HG02571 (cell line): ENCODE data around the gene POMT1.
"Not testable (repeated sequence)": the region's sequence is repeated elsewhere in the genome, so short reads cannot be mapped to it uniquely, and the experiment has no call there.

Experiments used
- ATAC-seq: cut with Tn5 transposase; IDR thresholded peaks from one replicate; pipeline ENCODE4 v1.9.1; 2021; ENCODE audit warnings: mild to moderate bottlenecking, moderate library complexity; ENCODE audit not compliant: unreplicated experiment

The POMT1 gene

GRCh38 chr9:131492070-131492469 is 10.6 kb upstream of the POMT1 start:
- no peak for ATAC-seq

- ATAC-seq, result no peak
Observed at GRCh38 chr9:131494296-131494870, 8.3 kb upstream of the POMT1 start.

- no peak for ATAC-seq
Observed at GRCh38 chr9:131495785-131496184, 6.9 kb upstream of the POMT1 start.

- no peak for ATAC-seq
Observed at GRCh38 chr9:131496844-131497405, 5.8 kb upstream of the POMT1 start.

GRCh38 chr9:131499254-131499767 is 3.4 kb upstream of the POMT1 start:
- ATAC-seq, result no peak

GRCh38 chr9:131500377-131500776 is 2.3 kb upstream of the POMT1 start:
- ATAC-seq, result no peak

- ATAC-seq, result no peak
Observed at GRCh38 chr9:131500939-131501541, 1.7 kb upstream of the POMT1 start.

GRCh38 chr9:131503626-131504465 is 1.1 kb downstream of the POMT1 start:
- ATAC-seq, result no peak

- ATAC-seq, result no peak
Observed at GRCh38 chr9:131505012-131505411, 2.3 kb downstream of the POMT1 start.

GRCh38 chr9:131511416-131511815 is 8.7 kb downstream of the POMT1 start:
- no peak for ATAC-seq

- ATAC-seq, result no peak
Observed at GRCh38 chr9:131511880-131512279, 9.2 kb downstream of the POMT1 start.

GRCh38 chr9:131513177-131513576 is 10.5 kb downstream of the POMT1 start:
- ATAC-seq, result no peak

GRCh38 chr9:131515559-131516031 is 12.9 kb downstream of the POMT1 start:
- not testable (repeated sequence) for ATAC-seq

GRCh38 chr9:131516100-131516499 is 13.4 kb downstream of the POMT1 start:
- ATAC-seq, result no peak

- ATAC-seq, result no peak
Observed at GRCh38 chr9:131516930-131517329, 14.2 kb downstream of the POMT1 start.

GRCh38 chr9:131517761-131518190 is 15.1 kb downstream of the POMT1 start:
- ATAC-seq, result no peak

- no peak for ATAC-seq
Observed at GRCh38 chr9:131518553-131518952, 15.8 kb downstream of the POMT1 start.

GRCh38 chr9:131520503-131520902 is 17.8 kb downstream of the POMT1 start:
- ATAC-seq, result no peak

GRCh38 chr9:131521203-131521602 is 18.5 kb downstream of the POMT1 start:
- ATAC-seq, result no peak

- ATAC-seq, result no peak
Observed at GRCh38 chr9:131521822-131522221, 19.1 kb downstream of the POMT1 start.
